GM23338 (cell line): Measurements from ENCODE around the gene DMGDH.

Experiments used
- CREB1 ChIP-seq: fragments of 250-450 bp; sonication (Bioruptor Pico); IDR thresholded peaks from 2 replicates; pipeline ENCODE4 v1.5.0; 2020; ENCODE audit warnings: low read depth, mild to moderate bottlenecking, moderate library complexity
- EZH2 ChIP-seq: fragments of 200-600 bp; sonication (generic); IDR thresholded peaks from one replicate; pipeline ENCODE4 v1.8.0; 2017; ENCODE audit warnings: antibody characterized with exemption, mild to moderate bottlenecking, low read depth; ENCODE audit not compliant: unreplicated experiment
- EZH2phosphoT487 ChIP-seq: fragments of 200-600 bp; sonication (generic); IDR thresholded peaks from one replicate; pipeline ENCODE4 v1.8.1; 2018; ENCODE audit warnings: antibody characterized with exemption; ENCODE audit not compliant: unreplicated experiment
- POLR2AphosphoS5 ChIP-seq: IDR thresholded peaks from 2 replicates; pipeline ENCODE4 v1.6.1; 2016; ENCODE audit warnings: antibody characterized with exemption, low read depth
- TF ChIP-seq, protein P1 (sequence below), 2 experiments: fragments of 200-600 bp in 1 of 2; sonication (generic) in 1 of 2; conservative IDR thresholded peaks; 2 replicates each; pipeline versions ENCODE4 v1.5.1 to v1.6.1; 2016 to 2017; ENCODE audit warnings: antibody characterized with exemption in 2 of 2, low read depth in 2 of 2, mild to moderate bottlenecking in 2 of 2, moderate library complexity in 1 of 2
- TF ChIP-seq, protein P2 (sequence below): fragments of 250-450 bp; sonication (Bioruptor Pico); IDR thresholded peaks from 2 replicates; pipeline ENCODE4 v1.5.0; 2020; ENCODE audit warnings: mild to moderate bottlenecking, moderate library complexity
- TF ChIP-seq, protein P3 (sequence below): IDR thresholded peaks from one replicate; pipeline ENCODE4 v1.6.1; 2018; ENCODE audit warnings: antibody characterized with exemption; ENCODE audit not compliant: unreplicated experiment
- TF ChIP-seq, protein P4 (sequence below): IDR thresholded peaks from 2 replicates; pipeline ENCODE4 v1.6.1; 2016; ENCODE audit warnings: antibody characterized with exemption

DNA sequence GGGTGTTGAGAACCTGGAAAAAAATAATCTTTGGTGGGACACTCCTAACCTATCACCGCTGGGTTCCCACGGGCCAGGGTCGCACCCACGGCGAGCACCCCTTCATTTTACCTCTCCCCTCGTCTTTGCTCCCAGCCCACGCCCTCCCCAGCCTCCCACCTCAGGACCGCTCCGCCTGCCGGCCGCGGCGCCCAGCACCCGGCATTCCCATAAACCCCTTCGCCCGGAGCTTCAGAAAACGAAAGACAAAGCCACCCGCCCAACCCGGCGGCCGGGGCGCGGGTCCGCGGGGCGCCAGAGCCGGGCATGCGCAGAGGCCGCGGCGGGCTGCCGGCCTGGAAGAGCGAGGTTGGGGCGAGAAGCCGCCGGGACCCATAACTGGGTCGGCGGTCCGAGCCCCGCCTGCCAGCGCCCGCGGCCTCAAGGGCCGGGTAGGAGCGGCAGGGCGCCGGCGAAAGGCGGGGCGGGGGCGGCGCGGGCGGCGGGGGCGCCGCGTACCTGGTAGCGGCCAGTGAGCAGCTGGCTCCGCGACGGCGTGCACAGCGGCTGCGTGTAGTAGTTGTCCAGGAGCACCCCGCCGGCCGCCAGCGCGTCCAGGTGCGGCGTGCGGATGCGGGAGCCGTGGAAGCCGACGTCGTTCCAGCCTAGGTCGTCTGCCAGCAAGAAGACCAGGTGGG lies 84.9 kb downstream of the DMGDH start:
- TF ChIP-seq, protein P1, sequence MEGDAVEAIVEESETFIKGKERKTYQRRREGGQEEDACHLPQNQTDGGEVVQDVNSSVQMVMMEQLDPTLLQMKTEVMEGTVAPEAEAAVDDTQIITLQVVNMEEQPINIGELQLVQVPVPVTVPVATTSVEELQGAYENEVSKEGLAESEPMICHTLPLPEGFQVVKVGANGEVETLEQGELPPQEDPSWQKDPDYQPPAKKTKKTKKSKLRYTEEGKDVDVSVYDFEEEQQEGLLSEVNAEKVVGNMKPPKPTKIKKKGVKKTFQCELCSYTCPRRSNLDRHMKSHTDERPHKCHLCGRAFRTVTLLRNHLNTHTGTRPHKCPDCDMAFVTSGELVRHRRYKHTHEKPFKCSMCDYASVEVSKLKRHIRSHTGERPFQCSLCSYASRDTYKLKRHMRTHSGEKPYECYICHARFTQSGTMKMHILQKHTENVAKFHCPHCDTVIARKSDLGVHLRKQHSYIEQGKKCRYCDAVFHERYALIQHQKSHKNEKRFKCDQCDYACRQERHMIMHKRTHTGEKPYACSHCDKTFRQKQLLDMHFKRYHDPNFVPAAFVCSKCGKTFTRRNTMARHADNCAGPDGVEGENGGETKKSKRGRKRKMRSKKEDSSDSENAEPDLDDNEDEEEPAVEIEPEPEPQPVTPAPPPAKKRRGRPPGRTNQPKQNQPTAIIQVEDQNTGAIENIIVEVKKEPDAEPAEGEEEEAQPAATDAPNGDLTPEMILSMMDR (conservative IDR thresholded peaks at IDR 0.05; ENCODE audit: low read depth in 2 of 2) = peak; percentile 14 to 21; a peak in 2 of 4 replicates
- TF ChIP-seq CREB1 (CRISPR knock-in tag) = no peak; the same call in 1 of the 2 replicates
- TF ChIP-seq EZH2phosphoT487 = no peak
- no peak for TF ChIP-seq EZH2
- TF ChIP-seq, protein P2, sequence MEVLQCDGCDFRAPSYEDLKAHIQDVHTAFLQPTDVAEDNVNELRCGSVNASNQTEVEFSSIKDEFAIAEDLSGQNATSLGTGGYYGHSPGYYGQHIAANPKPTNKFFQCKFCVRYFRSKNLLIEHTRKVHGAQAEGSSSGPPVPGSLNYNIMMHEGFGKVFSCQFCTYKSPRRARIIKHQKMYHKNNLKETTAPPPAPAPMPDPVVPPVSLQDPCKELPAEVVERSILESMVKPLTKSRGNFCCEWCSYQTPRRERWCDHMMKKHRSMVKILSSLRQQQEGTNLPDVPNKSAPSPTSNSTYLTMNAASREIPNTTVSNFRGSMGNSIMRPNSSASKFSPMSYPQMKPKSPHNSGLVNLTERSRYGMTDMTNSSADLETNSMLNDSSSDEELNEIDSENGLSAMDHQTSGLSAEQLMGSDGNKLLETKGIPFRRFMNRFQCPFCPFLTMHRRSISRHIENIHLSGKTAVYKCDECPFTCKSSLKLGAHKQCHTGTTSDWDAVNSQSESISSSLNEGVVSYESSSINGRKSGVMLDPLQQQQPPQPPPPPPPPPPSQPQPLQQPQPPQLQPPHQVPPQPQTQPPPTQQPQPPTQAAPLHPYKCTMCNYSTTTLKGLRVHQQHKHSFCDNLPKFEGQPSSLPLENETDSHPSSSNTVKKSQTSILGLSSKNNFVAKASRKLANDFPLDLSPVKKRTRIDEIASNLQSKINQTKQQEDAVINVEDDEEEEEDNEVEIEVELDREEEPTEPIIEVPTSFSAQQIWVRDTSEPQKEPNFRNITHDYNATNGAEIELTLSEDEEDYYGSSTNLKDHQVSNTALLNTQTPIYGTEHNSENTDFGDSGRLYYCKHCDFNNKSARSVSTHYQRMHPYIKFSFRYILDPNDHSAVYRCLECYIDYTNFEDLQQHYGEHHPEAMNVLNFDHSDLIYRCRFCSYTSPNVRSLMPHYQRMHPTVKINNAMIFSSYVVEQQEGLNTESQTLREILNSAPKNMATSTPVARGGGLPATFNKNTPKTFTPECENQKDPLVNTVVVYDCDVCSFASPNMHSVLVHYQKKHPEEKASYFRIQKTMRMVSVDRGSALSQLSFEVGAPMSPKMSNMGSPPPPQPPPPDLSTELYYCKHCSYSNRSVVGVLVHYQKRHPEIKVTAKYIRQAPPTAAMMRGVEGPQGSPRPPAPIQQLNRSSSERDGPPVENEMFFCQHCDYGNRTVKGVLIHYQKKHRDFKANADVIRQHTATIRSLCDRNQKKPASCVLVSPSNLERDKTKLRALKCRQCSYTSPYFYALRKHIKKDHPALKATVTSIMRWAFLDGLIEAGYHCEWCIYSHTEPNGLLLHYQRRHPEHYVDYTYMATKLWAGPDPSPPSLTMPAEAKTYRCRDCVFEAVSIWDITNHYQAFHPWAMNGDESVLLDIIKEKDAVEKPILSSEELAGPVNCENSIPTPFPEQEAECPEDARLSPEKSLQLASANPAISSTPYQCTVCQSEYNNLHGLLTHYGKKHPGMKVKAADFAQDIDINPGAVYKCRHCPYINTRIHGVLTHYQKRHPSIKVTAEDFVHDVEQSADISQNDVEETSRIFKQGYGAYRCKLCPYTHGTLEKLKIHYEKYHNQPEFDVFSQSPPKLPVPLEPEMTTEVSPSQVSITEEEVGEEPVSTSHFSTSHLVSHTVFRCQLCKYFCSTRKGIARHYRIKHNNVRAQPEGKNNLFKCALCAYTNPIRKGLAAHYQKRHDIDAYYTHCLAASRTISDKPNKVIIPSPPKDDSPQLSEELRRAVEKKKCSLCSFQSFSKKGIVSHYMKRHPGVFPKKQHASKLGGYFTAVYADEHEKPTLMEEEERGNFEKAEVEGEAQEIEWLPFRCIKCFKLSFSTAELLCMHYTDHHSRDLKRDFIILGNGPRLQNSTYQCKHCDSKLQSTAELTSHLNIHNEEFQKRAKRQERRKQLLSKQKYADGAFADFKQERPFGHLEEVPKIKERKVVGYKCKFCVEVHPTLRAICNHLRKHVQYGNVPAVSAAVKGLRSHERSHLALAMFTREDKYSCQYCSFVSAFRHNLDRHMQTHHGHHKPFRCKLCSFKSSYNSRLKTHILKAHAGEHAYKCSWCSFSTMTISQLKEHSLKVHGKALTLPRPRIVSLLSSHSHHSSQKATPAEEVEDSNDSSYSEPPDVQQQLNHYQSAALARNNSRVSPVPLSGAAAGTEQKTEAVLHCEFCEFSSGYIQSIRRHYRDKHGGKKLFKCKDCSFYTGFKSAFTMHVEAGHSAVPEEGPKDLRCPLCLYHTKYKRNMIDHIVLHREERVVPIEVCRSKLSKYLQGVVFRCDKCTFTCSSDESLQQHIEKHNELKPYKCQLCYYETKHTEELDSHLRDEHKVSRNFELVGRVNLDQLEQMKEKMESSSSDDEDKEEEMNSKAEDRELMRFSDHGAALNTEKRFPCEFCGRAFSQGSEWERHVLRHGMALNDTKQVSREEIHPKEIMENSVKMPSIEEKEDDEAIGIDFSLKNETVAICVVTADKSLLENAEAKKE (CRISPR knock-in tag) = no peak
- TF ChIP-seq POLR2AphosphoS5 = peak; percentile 52
- TF ChIP-seq, protein P3, sequence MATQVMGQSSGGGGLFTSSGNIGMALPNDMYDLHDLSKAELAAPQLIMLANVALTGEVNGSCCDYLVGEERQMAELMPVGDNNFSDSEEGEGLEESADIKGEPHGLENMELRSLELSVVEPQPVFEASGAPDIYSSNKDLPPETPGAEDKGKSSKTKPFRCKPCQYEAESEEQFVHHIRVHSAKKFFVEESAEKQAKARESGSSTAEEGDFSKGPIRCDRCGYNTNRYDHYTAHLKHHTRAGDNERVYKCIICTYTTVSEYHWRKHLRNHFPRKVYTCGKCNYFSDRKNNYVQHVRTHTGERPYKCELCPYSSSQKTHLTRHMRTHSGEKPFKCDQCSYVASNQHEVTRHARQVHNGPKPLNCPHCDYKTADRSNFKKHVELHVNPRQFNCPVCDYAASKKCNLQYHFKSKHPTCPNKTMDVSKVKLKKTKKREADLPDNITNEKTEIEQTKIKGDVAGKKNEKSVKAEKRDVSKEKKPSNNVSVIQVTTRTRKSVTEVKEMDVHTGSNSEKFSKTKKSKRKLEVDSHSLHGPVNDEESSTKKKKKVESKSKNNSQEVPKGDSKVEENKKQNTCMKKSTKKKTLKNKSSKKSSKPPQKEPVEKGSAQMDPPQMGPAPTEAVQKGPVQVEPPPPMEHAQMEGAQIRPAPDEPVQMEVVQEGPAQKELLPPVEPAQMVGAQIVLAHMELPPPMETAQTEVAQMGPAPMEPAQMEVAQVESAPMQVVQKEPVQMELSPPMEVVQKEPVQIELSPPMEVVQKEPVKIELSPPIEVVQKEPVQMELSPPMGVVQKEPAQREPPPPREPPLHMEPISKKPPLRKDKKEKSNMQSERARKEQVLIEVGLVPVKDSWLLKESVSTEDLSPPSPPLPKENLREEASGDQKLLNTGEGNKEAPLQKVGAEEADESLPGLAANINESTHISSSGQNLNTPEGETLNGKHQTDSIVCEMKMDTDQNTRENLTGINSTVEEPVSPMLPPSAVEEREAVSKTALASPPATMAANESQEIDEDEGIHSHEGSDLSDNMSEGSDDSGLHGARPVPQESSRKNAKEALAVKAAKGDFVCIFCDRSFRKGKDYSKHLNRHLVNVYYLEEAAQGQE = no peak
- TF ChIP-seq, protein P4, sequence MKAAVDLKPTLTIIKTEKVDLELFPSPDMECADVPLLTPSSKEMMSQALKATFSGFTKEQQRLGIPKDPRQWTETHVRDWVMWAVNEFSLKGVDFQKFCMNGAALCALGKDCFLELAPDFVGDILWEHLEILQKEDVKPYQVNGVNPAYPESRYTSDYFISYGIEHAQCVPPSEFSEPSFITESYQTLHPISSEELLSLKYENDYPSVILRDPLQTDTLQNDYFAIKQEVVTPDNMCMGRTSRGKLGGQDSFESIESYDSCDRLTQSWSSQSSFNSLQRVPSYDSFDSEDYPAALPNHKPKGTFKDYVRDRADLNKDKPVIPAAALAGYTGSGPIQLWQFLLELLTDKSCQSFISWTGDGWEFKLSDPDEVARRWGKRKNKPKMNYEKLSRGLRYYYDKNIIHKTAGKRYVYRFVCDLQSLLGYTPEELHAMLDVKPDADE = no peak
